ENCODE measurements around the gene TRAPPC3L.
"Not testable (repeated sequence)": the region's sequence is repeated elsewhere in the genome, so short reads cannot be mapped to it uniquely, and the experiment has no call there.

TRAPPC3L gene

GRCh38 chr6:116512734-116513133, 32.8 kb downstream of the TRAPPC3L start:
- DNase-seq = no peak

GRCh38 chr6:116512111-116512559, 33.3 kb downstream of the TRAPPC3L start:
- no peak for DNase-seq

GRCh38 chr6:116511424-116512110, 33.9 kb downstream of the TRAPPC3L start, which contains the start of gene CALHM5:
CALHM5 (plus strand) TSS chr6:116511639; CDS start chr6:116511697, 58 bp downstream.
- DNase-seq = no peak

GRCh38 chr6:116508527-116508926, 37.0 kb downstream of the TRAPPC3L start:
- no peak for DNase-seq

GRCh38 chr6:116507324-116507723, 38.2 kb downstream of the TRAPPC3L start:
- DNase-seq = no peak

- DNase-seq = no peak
Measured at GRCh38 chr6:116500969-116501433, 44.5 kb downstream of the TRAPPC3L start.

GRCh38 chr6:116497113-116497676, 48.3 kb downstream of the TRAPPC3L start:
- DNase-seq = no peak

GRCh38 chr6:116495161-116495560, 50.3 kb downstream of the TRAPPC3L start:
- not testable (repeated sequence) for DNase-seq

- DNase-seq = no peak
Measured at GRCh38 chr6:116492331-116493067, 53.0 kb downstream of the TRAPPC3L start.

- no peak for DNase-seq
Measured at GRCh38 chr6:116491610-116492330, 53.7 kb downstream of the TRAPPC3L start.

- DNase-seq = no peak
Measured at GRCh38 chr6:116485559-116486184, 59.8 kb downstream of the TRAPPC3L start.

- no peak for DNase-seq
Measured at GRCh38 chr6:116483616-116484015, 61.9 kb downstream of the TRAPPC3L start.

- DNase-seq = no peak
Measured at GRCh38 chr6:116482780-116483179, 62.7 kb downstream of the TRAPPC3L start.

GRCh38 chr6:116476002-116476678, 69.3 kb downstream of the TRAPPC3L start:
- peak; percentile 70 for DNase-seq

GRCh38 chr6:116475141-116475540, 70.3 kb downstream of the TRAPPC3L start:
- DNase-seq = no peak

- DNase-seq = no peak
Measured at GRCh38 chr6:116472706-116473105, 72.8 kb downstream of the TRAPPC3L start.

- no peak for DNase-seq
Measured at GRCh38 chr6:116471531-116471930, 74.0 kb downstream of the TRAPPC3L start.

GRCh38 chr6:116468293-116468692, 77.2 kb downstream of the TRAPPC3L start:
- DNase-seq = no peak

- DNase-seq = no peak
Measured at GRCh38 chr6:116467514-116467913, 78.0 kb downstream of the TRAPPC3L start.

GRCh38 chr6:116467096-116467495, 78.4 kb downstream of the TRAPPC3L start:
- DNase-seq = no peak

GRCh38 chr6:116465246-116465645, 80.2 kb downstream of the TRAPPC3L start:
- no peak for DNase-seq

GRCh38 chr6:116463301-116463700, 82.2 kb downstream of the TRAPPC3L start:
- no peak for DNase-seq

Data from activated CD4-positive, alpha-beta T cell treated with anti-CD3 and anti-CD28 coated beads, Interleukin-2, Interleukin-6, amounts not matched to agents 100 ng/mL and 50 ng/mL, durations not matched to agents 16 hours and 8 hours (primary cell).